Hepatocyte (in vitro differentiated cells): Measurements from ENCODE around the gene TMEM201. TPM values are rescaled to one million over a fixed set of nuclear protein-coding genes. Genes with fewer than 3 reads are reported as not detected.

ENCODE experiments used
- DNase-seq: peaks from one replicate; pipeline ENCODE4 v3.0.0-alpha.2; 2016; ENCODE audit warnings: low spot score
- H2AFZ ChIP-seq: fragments of 200-600 bp; sonication (generic); 2 replicates; pipeline ENCODE4 v1.6.0; 2016; ENCODE audit warnings: antibody characterized with exemption, mild to moderate bottlenecking
- H3K27ac ChIP-seq: fragments of 200-600 bp; sonication (generic); 2 replicates; pipeline ENCODE4 v1.5.1; 2016; ENCODE audit warnings: mild to moderate bottlenecking
- H3K27me3 ChIP-seq: fragments of 200-600 bp; sonication (generic); 2 replicates; pipeline ENCODE4 v1.6.1; 2016
- H3K36me3 ChIP-seq: fragments of 200-600 bp; sonication (generic); replicated peaks from 2 replicates; pipeline ENCODE4 v1.5.1; 2016; ENCODE audit warnings: low read depth; ENCODE audit not compliant: insufficient read depth
- H3K4me1 ChIP-seq: fragments of 200-600 bp; sonication (generic); 2 replicates; pipeline ENCODE4 v1.5.1; 2016; ENCODE audit warnings: mild to moderate bottlenecking, moderate library complexity; ENCODE audit not compliant: insufficient read depth
- H3K4me2 ChIP-seq: fragments of 200-600 bp; sonication (generic); 2 replicates; pipeline ENCODE4 v1.6.0; 2016
- H3K4me3 ChIP-seq: fragments of 200-600 bp; sonication (generic); 2 replicates; pipeline ENCODE4 v1.5.1; 2016; ENCODE audit warnings: mild to moderate bottlenecking
- H3K79me2 ChIP-seq: fragments of 200-600 bp; sonication (generic); 2 replicates; pipeline ENCODE4 v1.6.0; 2017; ENCODE audit warnings: mild to moderate bottlenecking
- H3K9me2 ChIP-seq: fragments of 200-600 bp; sonication (generic); replicated peaks from 2 replicates; pipeline ENCODE4 v1.6.0; 2017; ENCODE audit warnings: mild to moderate bottlenecking; ENCODE audit not compliant: insufficient read depth
- H3K9me3 ChIP-seq: fragments of 200-600 bp; sonication (generic); 2 replicates; pipeline ENCODE4 v1.5.1; 2016; ENCODE audit warnings: low read depth, mild to moderate bottlenecking
- H4K20me1 ChIP-seq: fragments of 200-600 bp; sonication (generic); 2 replicates; pipeline ENCODE4 v1.6.0; 2016; ENCODE audit warnings: mild to moderate bottlenecking; ENCODE audit not compliant: insufficient read depth, poor library complexity, severe bottlenecking
- EZH2 ChIP-seq: fragments of 200-600 bp; sonication (generic); IDR thresholded peaks from 2 replicates; pipeline ENCODE4 v1.6.1; 2016; ENCODE audit warnings: antibody characterized with exemption, mild to moderate bottlenecking, borderline replicate concordance
- EZH2phosphoT487 ChIP-seq: fragments of 200-600 bp; sonication (generic); IDR thresholded peaks from one replicate; pipeline ENCODE4 v1.6.1; 2018; ENCODE audit warnings: antibody characterized with exemption, mild to moderate bottlenecking, low read depth, moderate library complexity; ENCODE audit not compliant: unreplicated experiment, severe bottlenecking
- WGBS: methylation state at CpG from one replicate; pipeline ENCODE4 v1.1.6; 2016; ENCODE audit warnings: low lambda C conversion rate; ENCODE audit errors: missing lambda C conversion rate; 5-methylcytosine and 5-hydroxymethylcytosine counted together
- polyA plus RNA-seq: library from polyadenylated mRNA; unstranded; fragments of >200 nt; fragmentation: Nextera tagmentation; extraction: Ambion mirVana; gene quantifications from 2 replicates; pipeline ENCODE4 v1.2.1, GENCODE V29; 2016
- total RNA-seq: library from RNA; depleted of rRNA; stranded (reverse); fragments of >200 nt; gene quantifications from 2 replicates; pipeline ENCODE4 v1.2.3, GENCODE V29; 2014
- TF ChIP-seq, protein P1 (sequence below): fragments of 200-600 bp; sonication (generic); IDR thresholded peaks from 2 replicates; pipeline ENCODE4 v1.5.1; 2016; ENCODE audit warnings: antibody characterized with exemption, mild to moderate bottlenecking; ENCODE audit not compliant: poor library complexity

TMEM201 gene
- total and polyA plus RNA-seq, 2 experiments from 2014 or later = 3.7 to 11.2 TPM

GRCh38 chr1:9634582-9634981, 45.9 kb downstream of the TMEM201 start:
- no peaks in the 10 kb centered on the region for H4K20me1 ChIP-seq
- no peak overlapping the region for H3K4me2 ChIP-seq
- H3K4me3 ChIP-seq = no peak overlapping the region
- no peaks in the 10 kb centered on the region for H3K27me3 ChIP-seq
- H2AFZ ChIP-seq = no peak overlapping the region
- no peaks in the 10 kb centered on the region for H3K9me2 ChIP-seq
- no peaks in the 10 kb centered on the region for H3K79me2 ChIP-seq
- H3K9me3 ChIP-seq = no peaks in the 10 kb centered on the region
- H3K4me1 ChIP-seq = no peaks in the 10 kb centered on the region
- 93% methylated on average over 2 of the region's 2 CpGs for WGBS
- no peak overlapping the region for H3K27ac ChIP-seq
- no peak for DNase-seq
- TF ChIP-seq EZH2phosphoT487 = no peak
- TF ChIP-seq EZH2 = no peak
- TF ChIP-seq, protein P1, sequence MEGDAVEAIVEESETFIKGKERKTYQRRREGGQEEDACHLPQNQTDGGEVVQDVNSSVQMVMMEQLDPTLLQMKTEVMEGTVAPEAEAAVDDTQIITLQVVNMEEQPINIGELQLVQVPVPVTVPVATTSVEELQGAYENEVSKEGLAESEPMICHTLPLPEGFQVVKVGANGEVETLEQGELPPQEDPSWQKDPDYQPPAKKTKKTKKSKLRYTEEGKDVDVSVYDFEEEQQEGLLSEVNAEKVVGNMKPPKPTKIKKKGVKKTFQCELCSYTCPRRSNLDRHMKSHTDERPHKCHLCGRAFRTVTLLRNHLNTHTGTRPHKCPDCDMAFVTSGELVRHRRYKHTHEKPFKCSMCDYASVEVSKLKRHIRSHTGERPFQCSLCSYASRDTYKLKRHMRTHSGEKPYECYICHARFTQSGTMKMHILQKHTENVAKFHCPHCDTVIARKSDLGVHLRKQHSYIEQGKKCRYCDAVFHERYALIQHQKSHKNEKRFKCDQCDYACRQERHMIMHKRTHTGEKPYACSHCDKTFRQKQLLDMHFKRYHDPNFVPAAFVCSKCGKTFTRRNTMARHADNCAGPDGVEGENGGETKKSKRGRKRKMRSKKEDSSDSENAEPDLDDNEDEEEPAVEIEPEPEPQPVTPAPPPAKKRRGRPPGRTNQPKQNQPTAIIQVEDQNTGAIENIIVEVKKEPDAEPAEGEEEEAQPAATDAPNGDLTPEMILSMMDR = no peak
- no peaks in the 10 kb centered on the region for H3K36me3 ChIP-seq

- H3K9me3 ChIP-seq = no peaks in the 10 kb centered on the region
- H3K36me3 ChIP-seq = no peaks in the 10 kb centered on the region
- H3K79me2 ChIP-seq = no peaks in the 10 kb centered on the region
- no peaks in the 10 kb centered on the region for H3K4me1 ChIP-seq
- no peak overlapping the region for H2AFZ ChIP-seq
- no peak overlapping the region for H3K27ac ChIP-seq
- 71% methylated on average over 6 of the region's 6 CpGs for WGBS
- TF ChIP-seq, protein P1 = no peak
- TF ChIP-seq EZH2phosphoT487 (no peak), EZH2 (no peak)
- no peaks in the 10 kb centered on the region for H4K20me1 ChIP-seq
- no peak overlapping the region for H3K4me2 ChIP-seq
- DNase-seq = no peak
- no peak overlapping the region for H3K4me3 ChIP-seq
- no peaks in the 10 kb centered on the region for H3K9me2 ChIP-seq
- no peaks in the 10 kb centered on the region for H3K27me3 ChIP-seq
Measured at GRCh38 chr1:9639227-9639626, 50.5 kb downstream of the TMEM201 start.

DNA sequence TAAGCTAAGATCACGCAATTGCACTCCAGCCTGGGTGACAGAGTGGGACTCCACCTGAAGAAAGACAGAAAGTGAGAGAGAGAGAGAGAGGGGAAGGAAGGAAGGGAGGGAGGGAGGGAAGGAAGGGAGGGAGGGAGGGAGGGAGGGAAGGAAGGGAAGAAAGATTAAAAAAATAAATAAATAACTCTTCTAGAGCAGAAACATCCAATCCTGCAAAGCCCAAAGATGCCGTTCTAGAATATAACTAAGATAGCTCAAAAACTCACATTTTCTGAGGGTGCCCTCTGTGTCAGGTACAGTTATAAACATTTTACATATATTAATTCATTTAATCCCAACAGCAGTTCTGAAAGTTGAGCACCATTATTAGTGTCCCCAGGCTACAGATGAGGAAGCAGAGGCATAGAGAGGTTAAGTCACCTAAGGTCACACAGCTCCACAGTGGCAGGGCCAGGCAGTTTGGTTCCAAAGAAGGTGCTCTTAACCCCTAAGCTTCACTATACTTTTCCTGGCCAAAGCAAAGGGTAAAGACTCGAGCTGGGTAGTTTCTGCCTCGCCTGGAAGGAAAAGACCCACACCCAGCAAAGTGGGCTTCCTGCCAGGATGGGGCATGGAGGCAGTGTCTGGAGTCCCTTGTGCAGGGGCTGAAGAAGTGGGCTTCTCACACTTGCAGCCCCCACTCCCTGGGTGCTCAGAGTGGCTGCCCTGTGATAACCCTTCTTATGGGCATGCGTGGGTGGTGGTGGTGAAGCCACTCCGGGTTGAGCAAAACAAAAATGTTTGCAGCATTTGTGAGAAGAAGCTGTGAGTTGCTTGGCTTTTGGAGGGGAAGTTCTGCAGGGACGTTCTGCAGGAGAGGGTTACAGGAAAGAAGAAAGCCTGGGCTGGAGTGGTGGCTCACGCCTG, 54.9 kb downstream of the TMEM201 start:
- H3K79me2 ChIP-seq = no peaks in the 10 kb centered on the region
- WGBS = 78% methylated on average over 8 of the region's 8 CpGs
- no peaks in the 10 kb centered on the region for H3K9me3 ChIP-seq
- H2AFZ ChIP-seq = no peak overlapping the region
- H3K4me3 ChIP-seq = no peak overlapping the region
- H3K9me2 ChIP-seq = no peaks in the 10 kb centered on the region
- no peak overlapping the region for H3K27ac ChIP-seq
- DNase-seq = no peak
- no peaks in the 10 kb centered on the region for H3K36me3 ChIP-seq
- H3K4me1 ChIP-seq = no peaks in the 10 kb centered on the region
- H3K27me3 ChIP-seq = no peaks in the 10 kb centered on the region
- TF ChIP-seq EZH2 (no peak), EZH2phosphoT487 (no peak)
- TF ChIP-seq, protein P1 = no peak
- no peaks in the 10 kb centered on the region for H4K20me1 ChIP-seq
- H3K4me2 ChIP-seq = no peak overlapping the region
